Small intestine (tissue), 7 donors: ENCODE results near the gene MOGAT1. TPM values are rescaled to one million over a fixed set of nuclear protein-coding genes. Genes with fewer than 3 reads are reported as not detected.

Experiments
- DNase-seq, 2 donors: peaks; one replicate each; pipeline versions ENCODE4 v3.0.0 to v3.0.0-alpha.2; 2013
- FAIRE-seq: peaks from 2 replicates; lab custom pipeline; 2012; peaks lifted over from hg19 to GRCh38; lab: Jason Lieb, UNC
- H3K27ac ChIP-seq, 3 donors: one replicate each; pipeline ENCODE4 v1.5.1; 2013; ENCODE audit warnings: low read length in 2 of 3, mild to moderate bottlenecking in 2 of 3, control low read depth in 1 of 3, inconsistent platforms in 1 of 3, low read depth in 1 of 3, moderate library complexity in 1 of 3
- H3K27me3 ChIP-seq, 3 donors: one replicate each; pipeline ENCODE4 v1.6.1; 2013; ENCODE audit warnings: low read length in 3 of 3, inconsistent platforms in 1 of 3; ENCODE audit not compliant: control insufficient read depth in 3 of 3, insufficient read depth in 3 of 3
- H3K36me3 ChIP-seq, 3 donors: one replicate each; pipeline ENCODE4 v1.6.1; 2013; ENCODE audit warnings: low read length in 3 of 3, inconsistent platforms in 1 of 3, low read depth in 1 of 3, mild to moderate bottlenecking in 1 of 3, moderate library complexity in 1 of 3; ENCODE audit not compliant: control insufficient read depth in 3 of 3, insufficient read depth in 2 of 3
- H3K4me1 ChIP-seq, 3 donors: one replicate each; pipeline ENCODE4 v1.6.1; 2013; ENCODE audit warnings: low read length in 2 of 3, inconsistent platforms in 1 of 3, low read depth in 1 of 3, mild to moderate bottlenecking in 1 of 3, moderate library complexity in 1 of 3; ENCODE audit not compliant: control insufficient read depth in 3 of 3, insufficient read depth in 2 of 3
- H3K4me3 ChIP-seq, 3 donors: one replicate each; pipeline ENCODE4 v1.5.1; 2013; ENCODE audit warnings: low read length in 3 of 3, control low read depth in 1 of 3, inconsistent platforms in 1 of 3, low read depth in 1 of 3, mild to moderate bottlenecking in 1 of 3, moderate library complexity in 1 of 3
- H3K9me3 ChIP-seq, 2 donors: one replicate each; pipeline ENCODE4 v1.6.1; 2013; ENCODE audit warnings: low read depth in 1 of 2, low read length in 1 of 2; ENCODE audit not compliant: control insufficient read depth in 2 of 2, insufficient read depth in 1 of 2
- WGBS, 3 donors: extraction: QIAGEN DNeasy Blood & Tissue Kit; methylation state at CpG; one replicate each; pipeline ENCODE4 v1.1.7; 2013; 5-methylcytosine and 5-hydroxymethylcytosine counted together
- polyA plus RNA-seq, 4 donors: library from polyadenylated mRNA; stranded (reverse) in 3 of 4; unstranded in 1 of 4; fragments of 200-250 nt in 3 of 4; fragments of 120-200 nt in 1 of 4; gene quantifications; one replicate each; pipeline versions ENCODE4 v1.2.1 to v1.2.3, GENCODE V29; 2013
- donor health status: healthy with polysubstance abuse.
- donor health status: control.
- donor health status: control.
- donor health status: Bipolar disorder and iron deficiency.
- donor health status: healthy.

The MOGAT1 gene
- polyA plus RNA-seq, 4 donors: 0.07 TPM; not detected in 3

GRCh38 chr2:222698276-222698675 is 26.8 kb downstream of the MOGAT1 start:
- H3K27ac ChIP-seq: no peak overlapping the region
- no peaks in the 10 kb centered on the region for H3K9me3 ChIP-seq
- no peak overlapping the region for H3K4me3 ChIP-seq
- no peaks in the 10 kb centered on the region for H3K36me3 ChIP-seq
- WGBS, 3 donors: 88 to 91% (median 88%) methylated on average over 4 of the region's 4 CpGs
- no peak for DNase-seq
- no peak for FAIRE-seq
- no peaks in the 10 kb centered on the region for H3K27me3 ChIP-seq
- no peaks in the 10 kb centered on the region for H3K4me1 ChIP-seq

GRCh38 chr2:222701233-222701632 is 29.8 kb downstream of the MOGAT1 start:
- 29 to 56% (median 33%) methylated on average over 1 of the region's 1 CpG for whole genome bisulfite sequencing, 3 donors
- no peak overlapping the region for H3K4me3 ChIP-seq
- no peaks in the 10 kb centered on the region for H3K4me1 ChIP-seq
- no peak overlapping the region for H3K27ac ChIP-seq
- FAIRE-seq (no peak), DNase-seq (no peak)
- no peaks in the 10 kb centered on the region for H3K9me3 ChIP-seq
- no peaks in the 10 kb centered on the region for H3K36me3 ChIP-seq
- no peaks in the 10 kb centered on the region for H3K27me3 ChIP-seq

GRCh38 chr2:222701721-222702131 is 30.3 kb downstream of the MOGAT1 start:
- H3K27me3 ChIP-seq: no peaks in the 10 kb centered on the region
- H3K27ac ChIP-seq: no peak overlapping the region
- H3K4me1 ChIP-seq: no peaks in the 10 kb centered on the region
- FAIRE-seq (no peak), DNase-seq (peak in 1 of 2 donors; percentile 14)
- H3K36me3 ChIP-seq: no peaks in the 10 kb centered on the region
- 60 to 69% (median 62%) methylated on average over 5 of the region's 5 CpGs for WGBS, 3 donors
- H3K4me3 ChIP-seq: no peak overlapping the region
- no peaks in the 10 kb centered on the region for H3K9me3 ChIP-seq

- Histone ChIP-seq H3K27me3 (peaks cover 0 to 3% (median 0%) of the 10 kb centered on the region in 3 donors), H3K36me3 (no peaks in the 10 kb centered on the region), H3K4me1 (peaks cover 0 to 3% (median 0%) of the 10 kb centered on the region in 3 donors), H3K4me3 (no peak overlapping the region), H3K27ac (no peak overlapping the region), H3K9me3 (no peaks in the 10 kb centered on the region)
- no peak for FAIRE-seq
- DNase-seq: no peak
- WGBS, 3 donors: 30 to 57% (median 38%) methylated on average over 2 of the region's 2 CpGs
Observed at GRCh38 chr2:222703091-222703490, 31.6 kb downstream of the MOGAT1 start.

- FAIRE-seq (no peak), DNase-seq (no peak)
- Histone ChIP-seq H3K9me3 (no peaks in the 10 kb centered on the region), H3K4me1 (peaks cover 0 to 3% (median 0%) of the 10 kb centered on the region in 3 donors), H3K27me3 (peaks cover 0 to 3% (median 0%) of the 10 kb centered on the region in 3 donors), H3K36me3 (no peaks in the 10 kb centered on the region), H3K4me3 (no peak overlapping the region), H3K27ac (no peak overlapping the region)
- WGBS, 3 donors: 66 to 78% (median 78%) methylated on average over 3 of the region's 3 CpGs
Observed at GRCh38 chr2:222703886-222704285, 32.4 kb downstream of the MOGAT1 start.

GRCh38 chr2:222706616-222707015 is 35.2 kb downstream of the MOGAT1 start:
- WGBS, 3 donors: 89 to 97% (median 95%) methylated on average over 3 of the region's 3 CpGs

GRCh38 chr2:222707102-222707688 is 35.7 kb downstream of the MOGAT1 start:
- no peak for FAIRE-seq
- Histone ChIP-seq H3K4me1 (peaks cover 0 to 7% (median 0%) of the 10 kb centered on the region in 3 donors), H3K36me3 (no peaks in the 10 kb centered on the region), H3K4me3 (no peak overlapping the region), H3K9me3 (no peaks in the 10 kb centered on the region), H3K27me3 (peaks cover 0 to 3% (median 0%) of the 10 kb centered on the region in 3 donors), H3K27ac (no peak overlapping the region)
- 84 to 93% (median 87%) methylated on average over 3 of the region's 3 CpGs for WGBS, 3 donors
- DNase-seq: no peak

More at GRCh38 chr2:222706616-222707015, 35.2 kb downstream of the MOGAT1 start:
- Histone ChIP-seq H3K27ac (no peak overlapping the region), H3K4me1 (peaks cover 0 to 7% (median 0%) of the 10 kb centered on the region in 3 donors), H3K27me3 (peaks cover 0 to 3% (median 0%) of the 10 kb centered on the region in 3 donors), H3K9me3 (no peaks in the 10 kb centered on the region), H3K4me3 (no peak overlapping the region), H3K36me3 (no peaks in the 10 kb centered on the region)
- FAIRE-seq (no peak), DNase-seq (no peak)

- no peaks in the 10 kb centered on the region for H3K9me3 ChIP-seq
- no peaks in the 10 kb centered on the region for H3K36me3 ChIP-seq
- H3K4me3 ChIP-seq: no peak overlapping the region
- peak; percentile 20 to 34 for DNase-seq
- H3K4me1 ChIP-seq: peaks cover 0 to 7% (median 0%) of the 10 kb centered on the region in 3 donors
- no peak for FAIRE-seq
- no peak overlapping the region for H3K27ac ChIP-seq
- peaks cover 0 to 3% (median 0%) of the 10 kb centered on the region in 3 donors for H3K27me3 ChIP-seq
- 32 to 57% (median 42%) methylated on average over 10 of the region's 10 CpGs for WGBS, 3 donors
Observed at GRCh38 chr2:222707689-222708273, 36.3 kb downstream of the MOGAT1 start.
